Activated CD8-positive, alpha-beta memory T cell treated with anti-CD3 and anti-CD28 coated beads, Interleukin-2, amount 10 ng/mL, durations not matched to agents 7 days and 5 days (primary cell): ENCODE results near the gene HES5. TPM values are rescaled to one million over a fixed set of nuclear protein-coding genes. Genes with fewer than 3 reads are reported as not detected.
A peak's percentile ranks its signal among the peaks of the same experiment; 100 is the strongest.
"Not testable (repeated sequence)": the region's sequence is repeated elsewhere in the genome, so short reads cannot be mapped to it uniquely, and the experiment has no call there.

Experiments
- ATAC-seq: fragments of 150-1000 bp; cut with Tn5 transposase; one replicate; pipeline ENCODE4 v1.10.0; 2021; ENCODE audit warnings: moderate library complexity
- CTCF ChIA-PET: fragments of 350-600 bp; sonication (Branson Sonifier 250); formaldehyde crosslinking; loops from one replicate; lab custom pipeline; 2021; ENCODE audit warnings: antibody characterized with exemption; lab: Charles Lee
- DNase-seq: peaks from one replicate; pipeline ENCODE4 v3.0.0-alpha.2; 2020
- H3K27ac Mint-ChIP-seq: one replicate; pipeline ENCODE4 v1.8.0; 2021; ENCODE audit warnings: mild to moderate bottlenecking, mixed read lengths
- H3K27me3 Mint-ChIP-seq: one replicate; pipeline ENCODE4 v1.8.0; 2021; ENCODE audit warnings: mixed read lengths
- H3K36me3 Mint-ChIP-seq: one replicate; pipeline ENCODE4 v1.8.0; 2021; ENCODE audit warnings: mild to moderate bottlenecking, mixed read lengths
- H3K4me1 Mint-ChIP-seq: one replicate; pipeline ENCODE4 v1.8.0; 2021; ENCODE audit warnings: mixed read lengths
- H3K4me3 Mint-ChIP-seq: one replicate; pipeline ENCODE4 v1.8.0; 2021; ENCODE audit warnings: mild to moderate bottlenecking, moderate library complexity, mixed read lengths
- H3K9me3 Mint-ChIP-seq: one replicate; pipeline ENCODE4 v1.8.0; 2022; ENCODE audit warnings: low read depth, mixed read lengths
- total RNA-seq, 2 experiments: library from RNA; stranded (reverse); gene quantifications; one replicate each; pipeline ENCODE4 v1.2.3, GENCODE V29; 2021

Gene HES5
- total RNA-seq, 2 experiments from 2014 or later, result not detected

- CTCF ChIA-PET, result interaction anchor here (1.7 to 6.9 kb wide), 6 partner anchors 24 to 354 kb away, joined by 5 to 95 read pairs (median 28); partner anchors contain the start of genes FAAP20, PANK4 and PRXL2B
- DNase-seq, H3K4me3 Mint-ChIP-seq, H3K27me3 Mint-ChIP-seq, H3K36me3 Mint-ChIP-seq, ATAC-seq, H3K9me3 Mint-ChIP-seq: not testable (repeated sequence)
- peaks cover 24% of the 10 kb centered on the region for H3K4me1 Mint-ChIP-seq
- peak overlapping the region; percentile 98 for H3K27ac Mint-ChIP-seq
Measured at GRCh38 chr1:2549367-2550029, 19.4 kb upstream of the HES5 start.

GRCh38 chr1:2548068-2548589, 18.1 kb upstream of the HES5 start:
- ATAC-seq (peak; percentile 25), DNase-seq (peak; percentile 93)
- Mint-ChIP-seq H3K4me3 (peak overlapping the region; percentile 82), H3K9me3 (no peaks in the 10 kb centered on the region), H3K27ac (peak overlapping the region; percentile 98), H3K4me1 (peaks cover 17% of the 10 kb centered on the region), H3K27me3 (no peaks in the 10 kb centered on the region), H3K36me3 (no peaks in the 10 kb centered on the region)
- CTCF ChIA-PET, result interaction anchor here (0.9 to 6.9 kb wide), 19 partner anchors 8 to 353 kb away, joined by 3 to 95 read pairs (median 8); partner anchors contain the start of genes FAAP20, HES5, MORN1 and PANK4

- DNase-seq (peak; percentile 88), ATAC-seq (peak; percentile 32)
- no peaks in the 10 kb centered on the region for H3K9me3 Mint-ChIP-seq
- CTCF ChIA-PET, result interaction anchor here (1.0 to 6.9 kb wide), 17 partner anchors 9 to 352 kb away, joined by 3 to 95 read pairs (median 10); partner anchors contain the start of genes FAAP20, MORN1, PANK4 and PEX10
- peaks cover 17% of the 10 kb centered on the region for H3K4me1 Mint-ChIP-seq
- H3K27me3 Mint-ChIP-seq, result no peaks in the 10 kb centered on the region
- peak overlapping the region; percentile 98 for H3K27ac Mint-ChIP-seq
- H3K36me3 Mint-ChIP-seq, result no peaks in the 10 kb centered on the region
- peak overlapping the region; percentile 82 for H3K4me3 Mint-ChIP-seq
Measured at GRCh38 chr1:2547210-2548067, 17.4 kb upstream of the HES5 start.

- Mint-ChIP-seq H3K4me3 (peak overlapping the region; percentile 82), H3K9me3 (no peaks in the 10 kb centered on the region), H3K27me3 (peaks cover 7% of the 10 kb centered on the region), H3K36me3 (no peaks in the 10 kb centered on the region), H3K27ac (peak overlapping the region; percentile 98), H3K4me1 (peaks cover 17% of the 10 kb centered on the region)
- ATAC-seq (peak; percentile 62), DNase-seq (peak; percentile 96)
- CTCF ChIA-PET, result interaction anchor here (1.1 to 6.9 kb wide), 13 partner anchors 9 to 352 kb away, joined by 3 to 95 read pairs (median 14); partner anchors contain the start of genes FAAP20, HES5, MORN1 and PANK4
Measured at GRCh38 chr1:2546515-2547209, 16.6 kb upstream of the HES5 start.

- Mint-ChIP-seq H3K4me1 (peaks cover 19% of the 10 kb centered on the region), H3K9me3 (no peaks in the 10 kb centered on the region), H3K27me3 (peaks cover 13% of the 10 kb centered on the region), H3K4me3 (peak overlapping the region; percentile 82), H3K27ac (peak overlapping the region; percentile 98), H3K36me3 (no peaks in the 10 kb centered on the region)
- DNase-seq, result peak; percentile 95
- CTCF ChIA-PET, result interaction anchor here (1.1 to 6.9 kb wide), 7 partner anchors 10 to 164 kb away, joined by 3 to 95 read pairs (median 10); partner anchors contain the start of genes HES5, MORN1, PANK4 and RER1
- ATAC-seq, result peak; percentile 52
Measured at GRCh38 chr1:2545754-2546514, 15.9 kb upstream of the HES5 start.

- no peak for ATAC-seq
- Mint-ChIP-seq H3K9me3 (no peaks in the 10 kb centered on the region), H3K27ac (no peak overlapping the region), H3K4me3 (no peak overlapping the region), H3K27me3 (peaks cover 13% of the 10 kb centered on the region), H3K4me1 (peaks cover 19% of the 10 kb centered on the region), H3K36me3 (no peaks in the 10 kb centered on the region)
- CTCF ChIA-PET, result interaction anchor here (1.1 to 6.9 kb wide), 5 partner anchors 11 to 129 kb away, joined by 3 to 95 read pairs (median 15); partner anchors contain the start of genes HES5, PANK4 and TNFRSF14
- DNase-seq, result no peak
Measured at GRCh38 chr1:2544875-2545640, 15.0 kb upstream of the HES5 start.

GRCh38 chr1:2544093-2544874, 14.2 kb upstream of the HES5 start:
- Mint-ChIP-seq H3K27ac (no peak overlapping the region), H3K27me3 (peaks cover 13% of the 10 kb centered on the region), H3K36me3 (no peaks in the 10 kb centered on the region), H3K4me3 (no peak overlapping the region), H3K4me1 (peaks cover 14% of the 10 kb centered on the region), H3K9me3 (no peaks in the 10 kb centered on the region)
- ATAC-seq (no peak), DNase-seq (no peak)
- CTCF ChIA-PET, result interaction anchor here (1.2 to 6.9 kb wide), 3 partner anchors 12 to 128 kb away, joined by 4 to 95 read pairs (median 15); partner anchors contain the start of genes PANK4 and TNFRSF14

- Mint-ChIP-seq H3K4me3 (no peak overlapping the region), H3K9me3 (no peaks in the 10 kb centered on the region), H3K27ac (no peak overlapping the region), H3K36me3 (no peaks in the 10 kb centered on the region), H3K4me1 (peaks cover 8% of the 10 kb centered on the region), H3K27me3 (peaks cover 18% of the 10 kb centered on the region)
- CTCF ChIA-PET, result interaction anchor here (1.2 to 6.9 kb wide), 3 partner anchors 13 to 128 kb away, joined by 4 to 95 read pairs (median 15); partner anchors contain the start of genes PANK4 and TNFRSF14
- DNase-seq (peak; percentile 54), ATAC-seq (no peak)
Measured at GRCh38 chr1:2543543-2544092, 13.6 kb upstream of the HES5 start.

GRCh38 chr1:2542246-2542915, 12.3 kb upstream of the HES5 start:
- no peak for ATAC-seq
- H3K4me3 Mint-ChIP-seq, result no peak overlapping the region
- DNase-seq, result no peak
- no peaks in the 10 kb centered on the region for H3K36me3 Mint-ChIP-seq
- H3K4me1 Mint-ChIP-seq, result peaks cover 3% of the 10 kb centered on the region
- H3K9me3 Mint-ChIP-seq, result no peaks in the 10 kb centered on the region
- no peak overlapping the region for H3K27ac Mint-ChIP-seq
- H3K27me3 Mint-ChIP-seq, result peaks cover 22% of the 10 kb centered on the region
- CTCF ChIA-PET, result interaction anchor here (1.2 kb wide), 1 partner anchor 18 kb away, joined by 5 read pairs; no protein-coding TSS in a partner anchor

GRCh38 chr1:2541619-2542245, 11.7 kb upstream of the HES5 start:
- Mint-ChIP-seq H3K27me3 (peaks cover 22% of the 10 kb centered on the region), H3K4me3 (no peak overlapping the region), H3K4me1 (peaks cover 3% of the 10 kb centered on the region), H3K27ac (no peak overlapping the region), H3K9me3 (no peaks in the 10 kb centered on the region), H3K36me3 (no peaks in the 10 kb centered on the region)
- CTCF ChIA-PET, result interaction anchor here (0.6 to 1.2 kb wide), 3 partner anchors 16 to 346 kb away, joined by 3 to 5 read pairs (median 3); partner anchors contain the start of gene PANK4
- ATAC-seq, result no peak
- DNase-seq, result no peak
